H9 (cell line): ENCODE measurements around the gene ANK3. TPM values are rescaled to one million over a fixed set of nuclear protein-coding genes. Genes with fewer than 3 reads are reported as not detected.

Experiments
- DNase-seq: peaks from one replicate; pipeline ENCODE4 v3.0.0-alpha.2; 2017
- H2AFZ ChIP-seq: one replicate; pipeline ENCODE4 v1.6.1; 2013; ENCODE audit warnings: mild to moderate bottlenecking, low read length, control low read depth, moderate library complexity
- H2AK5ac ChIP-seq: 2 replicates; pipeline ENCODE4 v1.6.1; 2013; ENCODE audit warnings: low read length, control low read depth, mixed read lengths; ENCODE audit not compliant: insufficient read length
- H2BK120ac ChIP-seq: one replicate; pipeline ENCODE4 v1.6.1; 2013; ENCODE audit warnings: low read depth, mild to moderate bottlenecking, low read length, control low read depth, inconsistent platforms; ENCODE audit not compliant: poor library complexity, severe bottlenecking
- H2BK12ac ChIP-seq: 2 replicates; pipeline ENCODE4 v1.6.1; 2013; ENCODE audit warnings: low read length, control low read depth, mixed read lengths, low read depth; ENCODE audit not compliant: insufficient read length
- H2BK15ac ChIP-seq: 2 replicates; pipeline ENCODE4 v1.6.1; 2013; ENCODE audit warnings: low read depth, low read length, control low read depth
- H2BK20ac ChIP-seq: one replicate; pipeline ENCODE4 v1.6.1; 2013; ENCODE audit warnings: low read depth, mild to moderate bottlenecking, low read length, control low read depth, inconsistent platforms; ENCODE audit not compliant: poor library complexity, severe bottlenecking
- H2BK5ac ChIP-seq: 2 replicates; pipeline ENCODE4 v1.6.1; 2013; ENCODE audit warnings: low read length, control low read depth, mixed read lengths; ENCODE audit not compliant: insufficient read length
- H3K14ac ChIP-seq: 2 replicates; pipeline ENCODE4 v1.6.1; 2013; ENCODE audit warnings: low read length, control low read depth; ENCODE audit not compliant: insufficient read depth
- H3K18ac ChIP-seq: 2 replicates; pipeline ENCODE4 v1.6.1; 2013; ENCODE audit warnings: low read depth, mild to moderate bottlenecking, mixed read lengths, low read length, control low read depth; ENCODE audit not compliant: insufficient read length
- H3K23ac ChIP-seq: 2 replicates; pipeline ENCODE4 v1.6.1; 2013; ENCODE audit warnings: low read length, control low read depth, mixed read lengths, low read depth; ENCODE audit not compliant: insufficient read length
- H3K23me2 ChIP-seq: 2 replicates; pipeline ENCODE4 v1.6.1; 2013; ENCODE audit warnings: low read depth, mild to moderate bottlenecking, mixed read lengths, low read length, control low read depth; ENCODE audit not compliant: insufficient read length, poor library complexity, severe bottlenecking
- H3K27ac ChIP-seq: 2 replicates; pipeline ENCODE4 v1.5.1; 2013; ENCODE audit warnings: low read length, control low read depth, mixed read lengths, low read depth; ENCODE audit not compliant: insufficient read length
- H3K27me3 ChIP-seq: 2 replicates; pipeline ENCODE4 v1.6.1; 2013; ENCODE audit warnings: low read length, control low read depth, inconsistent platforms; ENCODE audit not compliant: insufficient read depth
- H3K4ac ChIP-seq: 2 replicates; pipeline ENCODE4 v1.6.1; 2013; ENCODE audit warnings: low read depth, mild to moderate bottlenecking, control low read depth, inconsistent platforms, low read length, moderate library complexity
- H3K4me1 ChIP-seq: 2 replicates; pipeline ENCODE4 v1.6.1; 2013; ENCODE audit warnings: low read length, control low read depth, inconsistent platforms; ENCODE audit not compliant: insufficient read depth
- H3K4me2 ChIP-seq: 2 replicates; pipeline ENCODE4 v1.6.1; 2013; ENCODE audit warnings: low read length, control low read depth, mixed read lengths; ENCODE audit not compliant: insufficient read length, insufficient read depth
- H3K56ac ChIP-seq: 2 replicates; pipeline ENCODE4 v1.6.1; 2013; ENCODE audit warnings: low read depth, mild to moderate bottlenecking, mixed read lengths, low read length, control low read depth; ENCODE audit not compliant: insufficient read length
- H3K79me1 ChIP-seq: 2 replicates; pipeline ENCODE4 v1.6.1; 2013; ENCODE audit warnings: low read depth, mild to moderate bottlenecking, moderate library complexity, low read length, control low read depth, inconsistent platforms; ENCODE audit not compliant: insufficient read depth, poor library complexity, severe bottlenecking
- H3K79me2 ChIP-seq: 2 replicates; pipeline ENCODE4 v1.6.1; 2013; ENCODE audit warnings: low read length, control low read depth, inconsistent platforms; ENCODE audit not compliant: insufficient read depth
- H3K9ac ChIP-seq: 2 replicates; pipeline ENCODE4 v1.6.1; 2013; ENCODE audit warnings: low read length, control low read depth, mixed read lengths; ENCODE audit not compliant: insufficient read length; ENCODE audit errors: extremely low read depth
- H3K9me3 ChIP-seq: one replicate; pipeline ENCODE4 v1.6.1; 2013; ENCODE audit warnings: low read depth, low read length, inconsistent platforms; ENCODE audit not compliant: control insufficient read depth
- H3T11ph ChIP-seq: one replicate; pipeline ENCODE4 v1.6.1; 2013; ENCODE audit warnings: mild to moderate bottlenecking, low read length, control low read depth, inconsistent platforms
- H4K20me1 ChIP-seq: one replicate; pipeline ENCODE4 v1.6.1; 2013; ENCODE audit not compliant: control insufficient read depth, insufficient read length, insufficient read depth
- H4K5ac ChIP-seq: 2 replicates; pipeline ENCODE4 v1.6.1; 2013; ENCODE audit warnings: low read depth, mild to moderate bottlenecking, mixed read lengths, low read length, control low read depth; ENCODE audit not compliant: insufficient read length
- H4K8ac ChIP-seq: replicated peaks from 2 replicates; pipeline ENCODE4 v1.6.1; 2013; ENCODE audit warnings: low read length, control low read depth, mixed read lengths, low read depth; ENCODE audit not compliant: insufficient read length
- H4K91ac ChIP-seq: 2 replicates; pipeline ENCODE4 v1.6.1; 2013; ENCODE audit warnings: low read depth, mild to moderate bottlenecking, moderate library complexity, mixed read lengths, low read length, control low read depth; ENCODE audit not compliant: insufficient read length
- H3K27ac Mint-ChIP-seq, 3 experiments: 2 replicates in 2 of 3; 3 replicates in 1 of 3; pipeline ENCODE4 v1.8.0; 2020 to 2021; ENCODE audit warnings: mixed read lengths in 3 of 3, mild to moderate bottlenecking in 1 of 3, moderate library complexity in 1 of 3
- H3K27me3 Mint-ChIP-seq: 2 replicates; pipeline ENCODE4 v1.8.0; 2021; ENCODE audit warnings: low read depth, mild to moderate bottlenecking, moderate library complexity, mixed read lengths
- H3K36me3 Mint-ChIP-seq, 3 experiments: 2 replicates in 2 of 3; 3 replicates in 1 of 3; pipeline ENCODE4 v1.8.0; 2020 to 2021; ENCODE audit warnings: low read depth in 3 of 3, mixed read lengths in 3 of 3; ENCODE audit not compliant: insufficient read depth in 1 of 3
- H3K4me1 Mint-ChIP-seq, 2 experiments: 2 replicates each; pipeline ENCODE4 v1.8.0; 2020; ENCODE audit warnings: mixed read lengths in 2 of 2
- H3K4me3 Mint-ChIP-seq, 2 experiments: 2 replicates in 1 of 2; 3 replicates in 1 of 2; pipeline ENCODE4 v1.8.0; 2020 to 2021; ENCODE audit warnings: mild to moderate bottlenecking in 2 of 2, mixed read lengths in 2 of 2, moderate library complexity in 1 of 2
- H3K9me3 Mint-ChIP-seq, 2 experiments: 2 replicates in 1 of 2; 3 replicates in 1 of 2; pipeline ENCODE4 v1.8.0; 2020; ENCODE audit warnings: mild to moderate bottlenecking in 2 of 2, mixed read lengths in 2 of 2, moderate library complexity in 1 of 2
- CTCF ChIP-seq: fragments of 200-600 bp; sonication (generic); conservative IDR thresholded peaks from 3 replicates; pipeline ENCODE4 v1.8.0; 2021; ENCODE audit warnings: antibody characterized with exemption, mild to moderate bottlenecking
- WGBS: extraction: QIAGEN DNeasy Blood & Tissue Kit; methylation state at CpG from one replicate; pipeline ENCODE4 v1.1.7; 2013; ENCODE audit warnings: missing lambda C conversion rate, low lambda C conversion rate, mixed read lengths; ENCODE audit not compliant: insufficient read length; ENCODE audit errors: extremely low coverage; 5-methylcytosine and 5-hydroxymethylcytosine counted together
- total RNA-seq: library from RNA; stranded (reverse); gene quantifications from 2 replicates; pipeline ENCODE4 v1.2.1, GENCODE V29; 2021

ANK3 gene
- total RNA-seq, 1 experiment from 2014 or later, result 59.6 TPM

GRCh38 chr10:60374836-60375235, 14.8 kb downstream of the ANK3 start:
- no peak overlapping the region for H3K9ac ChIP-seq
- no CpG with 5 or more reads among the region's 3 CpGs for WGBS
- TF ChIP-seq CTCF, result no peak
- H3K4ac ChIP-seq, result no peak overlapping the region
- peaks cover 3% of the 10 kb centered on the region; the same call in 1 of the 2 replicates for H3K4me1 ChIP-seq
- no peak overlapping the region for H2BK15ac ChIP-seq
- H3K23me2 ChIP-seq, result no peaks in the 10 kb centered on the region
- no peak overlapping the region for H2AK5ac ChIP-seq
- H3K79me1 ChIP-seq, result no peaks in the 10 kb centered on the region
- peaks cover 19 to 26% of the 10 kb centered on the region in 2 experiments for H3K4me1 Mint-ChIP-seq
- H3K4me3 Mint-ChIP-seq, result no peak overlapping the region
- no peak for DNase-seq
- no peak overlapping the region for H2AFZ ChIP-seq
- H4K20me1 ChIP-seq, result no peaks in the 10 kb centered on the region
- no peak overlapping the region for H4K5ac ChIP-seq
- H3K27me3 Mint-ChIP-seq, result no peaks in the 10 kb centered on the region
- peaks cover 2% of the 10 kb centered on the region; the same call in 1 of the 2 replicates for H3K27me3 ChIP-seq
- no peak overlapping the region for H4K8ac ChIP-seq
- no peak overlapping the region for H3K18ac ChIP-seq
- no peak overlapping the region for H2BK20ac ChIP-seq
- no peaks in the 10 kb centered on the region for H3K9me3 Mint-ChIP-seq
- H2BK120ac ChIP-seq, result no peak overlapping the region
- H3K23ac ChIP-seq, result no peak overlapping the region
- no peak overlapping the region for H3K27ac ChIP-seq
- H3K27ac Mint-ChIP-seq, result no peak overlapping the region
- H3T11ph ChIP-seq, result no peak overlapping the region
- H2BK5ac ChIP-seq, result no peak overlapping the region
- no peaks in the 10 kb centered on the region for H3K9me3 ChIP-seq
- H2BK12ac ChIP-seq, result no peak overlapping the region
- H3K56ac ChIP-seq, result no peak overlapping the region
- H3K14ac ChIP-seq, result no peak overlapping the region
- no peaks in the 10 kb centered on the region for H3K36me3 Mint-ChIP-seq
- H3K4me2 ChIP-seq, result no peak overlapping the region
- no peak overlapping the region for H4K91ac ChIP-seq
- no peaks in the 10 kb centered on the region for H3K79me2 ChIP-seq
